Measurements from ENCODE around the gene CIB2.

CIB2 gene

GRCh38 chr15:78177447-78177873 is 46.2 kb upstream of the CIB2 start:
- TF ChIP-seq TAF1 (IDR thresholded peaks at IDR 0.05; ENCODE audit: borderline replicate concordance, insufficient read depth, low read length) (no peak), REST (IDR thresholded peaks at IDR 0.05; ENCODE audit: insufficient read depth in 1 of 2, low read depth in 2 of 2, low read length in 2 of 2) (no peak), FOXP2 (optimal IDR thresholded peaks at IDR 0.05; ENCODE audit: borderline replicate concordance, extremely low read depth, extremely low read length, insufficient read depth) (no peak), POLR2AphosphoS5 (IDR thresholded peaks at IDR 0.05; ENCODE audit: low read depth, low read length) (no peak), SIN3A (IDR thresholded peaks at IDR 0.05; ENCODE audit: borderline replicate concordance, insufficient read depth, low read length) (no peak)

GRCh38 chr15:78175330-78175729 is 44.1 kb upstream of the CIB2 start:
- TF ChIP-seq SIN3A (IDR thresholded peaks at IDR 0.05; ENCODE audit: borderline replicate concordance, insufficient read depth, low read length), result no peak

- TF ChIP-seq FOXP2 (optimal IDR thresholded peaks at IDR 0.05; ENCODE audit: borderline replicate concordance, extremely low read depth, extremely low read length, insufficient read depth) (no peak), SIN3A (IDR thresholded peaks at IDR 0.05; ENCODE audit: borderline replicate concordance, insufficient read depth, low read length) (no peak), TAF1 (IDR thresholded peaks at IDR 0.05; ENCODE audit: borderline replicate concordance, insufficient read depth, low read length) (no peak), REST (IDR thresholded peaks at IDR 0.05; ENCODE audit: insufficient read depth in 1 of 2, low read depth in 2 of 2, low read length in 2 of 2) (no peak), POLR2AphosphoS5 (IDR thresholded peaks at IDR 0.05; ENCODE audit: low read depth, low read length) (no peak)
Measured at GRCh38 chr15:78174401-78174800, 43.2 kb upstream of the CIB2 start.

GRCh38 chr15:78171864-78172472 is 40.7 kb upstream of the CIB2 start:
- TF ChIP-seq REST (IDR thresholded peaks at IDR 0.05; ENCODE audit: insufficient read depth in 1 of 2, low read depth in 2 of 2, low read length in 2 of 2), result no peak
- TF ChIP-seq POLR2AphosphoS5 (IDR thresholded peaks at IDR 0.05; ENCODE audit: low read depth, low read length), result no peak
- no peak for TF ChIP-seq TAF1 (IDR thresholded peaks at IDR 0.05; ENCODE audit: borderline replicate concordance, insufficient read depth, low read length)
- no peak for TF ChIP-seq FOXP2 (optimal IDR thresholded peaks at IDR 0.05; ENCODE audit: borderline replicate concordance, extremely low read depth, extremely low read length, insufficient read depth)
- no peak for TF ChIP-seq SIN3A (IDR thresholded peaks at IDR 0.05; ENCODE audit: borderline replicate concordance, insufficient read depth, low read length)

GRCh38 chr15:78170848-78171773 is 39.9 kb upstream of the CIB2 start:
- no peak for TF ChIP-seq FOXP2 (optimal IDR thresholded peaks at IDR 0.05; ENCODE audit: borderline replicate concordance, extremely low read depth, extremely low read length, insufficient read depth)
- no peak for TF ChIP-seq TAF1 (IDR thresholded peaks at IDR 0.05; ENCODE audit: borderline replicate concordance, insufficient read depth, low read length)
- TF ChIP-seq POLR2AphosphoS5 (IDR thresholded peaks at IDR 0.05; ENCODE audit: low read depth, low read length), result no peak
- no peak for TF ChIP-seq REST (IDR thresholded peaks at IDR 0.05; ENCODE audit: insufficient read depth in 1 of 2, low read depth in 2 of 2, low read length in 2 of 2)
- TF ChIP-seq SIN3A (IDR thresholded peaks at IDR 0.05; ENCODE audit: borderline replicate concordance, insufficient read depth, low read length), result no peak

Measured in PFSK-1 (cell line).